HG03108 (cell line): ENCODE measurements around the gene KLHL17.

ENCODE experiments used
- ATAC-seq: cut with Tn5 transposase; IDR thresholded peaks from one replicate; pipeline ENCODE4 v1.9.1; 2021; ENCODE audit warnings: moderate library complexity; ENCODE audit not compliant: unreplicated experiment

Gene KLHL17

DNA sequence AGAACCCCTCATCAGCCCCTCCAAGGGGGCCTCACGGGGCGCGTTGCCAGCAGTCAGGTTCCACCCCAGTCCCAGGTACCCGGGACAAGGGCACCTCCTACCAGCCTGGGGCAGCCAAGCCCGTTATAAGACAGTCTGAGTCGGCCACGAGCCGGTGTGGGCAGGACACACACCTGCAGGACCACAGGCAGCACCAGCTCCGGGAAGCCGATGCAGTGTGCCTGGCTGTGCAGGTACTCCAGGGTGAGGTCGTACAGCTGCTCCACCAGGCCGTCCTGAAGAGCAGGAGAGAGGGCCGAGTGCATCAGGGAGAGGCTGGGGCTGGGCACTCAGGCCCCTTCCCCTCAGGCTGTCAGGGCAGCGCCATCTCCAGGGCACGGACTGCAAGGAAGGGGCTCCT, 12.4 kb upstream of the KLHL17 start:
- ATAC-seq, result no peak

DNA sequence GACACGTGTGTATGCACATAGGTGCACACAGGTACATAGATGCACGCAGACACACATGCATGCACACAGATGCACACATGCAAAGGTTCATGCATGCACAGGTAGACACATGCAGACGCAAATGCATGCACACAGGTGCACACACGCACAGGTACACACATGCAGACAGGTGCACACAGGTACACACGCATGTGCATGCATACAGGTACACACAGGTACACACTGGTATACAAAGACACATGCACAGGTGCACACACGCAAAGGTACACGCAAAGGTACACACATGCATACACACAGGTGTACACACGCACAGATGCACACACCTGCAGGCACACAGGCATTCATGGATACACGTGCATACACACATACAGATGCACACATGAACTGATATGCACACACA, 10.1 kb upstream of the KLHL17 start:
- ATAC-seq, result no peak

DNA sequence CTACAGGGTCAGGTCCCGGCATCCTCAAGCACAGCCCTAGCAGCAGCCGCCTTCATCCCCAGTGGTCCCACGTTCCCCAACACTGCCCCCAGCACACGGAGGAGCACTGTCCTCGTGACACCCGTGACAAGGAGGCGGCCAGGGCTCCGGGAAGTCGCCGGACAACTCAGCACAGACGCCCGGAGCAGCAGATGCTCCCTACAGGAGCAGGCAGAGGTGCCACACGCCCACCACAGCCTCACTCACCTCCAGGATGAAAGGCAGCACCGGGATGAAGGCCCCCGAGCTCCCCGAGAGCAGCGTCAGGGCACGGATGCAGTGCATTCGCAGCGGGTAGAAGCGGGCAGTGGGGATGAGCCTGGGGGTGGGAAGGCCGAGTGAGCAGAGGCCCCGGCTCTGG, 9.5 kb upstream of the KLHL17 start:
- no peak for ATAC-seq

DNA sequence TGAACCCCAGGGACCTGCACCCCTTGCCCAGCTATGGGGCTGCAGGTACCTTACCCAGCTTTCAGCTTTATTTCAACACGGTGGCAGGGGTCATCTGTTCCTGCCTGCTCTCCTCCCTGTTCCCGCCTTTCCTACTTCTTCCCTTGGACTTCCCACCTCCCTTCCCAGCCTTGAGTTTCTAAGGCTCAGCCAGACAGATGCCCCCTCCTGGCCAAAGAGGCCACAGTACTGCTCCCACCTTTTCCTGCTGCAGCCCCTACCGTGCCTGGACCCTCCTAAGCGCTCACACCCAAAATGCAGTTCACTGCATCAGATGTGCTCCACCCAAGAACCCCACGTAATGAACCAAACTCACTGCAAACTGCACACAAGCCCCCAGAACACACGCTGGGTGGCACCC, 9.0 kb upstream of the KLHL17 start:
- no peak for ATAC-seq

DNA sequence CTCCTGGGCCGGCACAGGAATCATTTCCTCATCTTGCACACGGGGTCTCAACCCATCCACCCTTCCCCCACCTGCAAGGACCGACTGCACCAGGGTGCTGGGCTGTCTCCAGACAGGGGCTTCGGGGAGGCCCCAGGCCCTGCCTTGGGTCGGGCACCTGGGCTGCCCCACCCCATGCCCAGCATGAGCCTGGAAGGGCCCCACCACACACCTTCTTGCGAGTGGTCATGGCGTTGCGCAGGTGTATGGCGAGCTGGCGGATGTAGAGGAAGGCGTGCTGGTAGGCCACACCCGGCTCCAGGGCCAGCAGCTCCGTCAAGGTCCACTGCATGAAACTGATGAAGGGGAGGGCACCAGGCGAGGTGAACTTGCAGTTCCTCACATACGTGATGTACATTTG, 8.2 kb upstream of the KLHL17 start:
- no peak for ATAC-seq

DNA sequence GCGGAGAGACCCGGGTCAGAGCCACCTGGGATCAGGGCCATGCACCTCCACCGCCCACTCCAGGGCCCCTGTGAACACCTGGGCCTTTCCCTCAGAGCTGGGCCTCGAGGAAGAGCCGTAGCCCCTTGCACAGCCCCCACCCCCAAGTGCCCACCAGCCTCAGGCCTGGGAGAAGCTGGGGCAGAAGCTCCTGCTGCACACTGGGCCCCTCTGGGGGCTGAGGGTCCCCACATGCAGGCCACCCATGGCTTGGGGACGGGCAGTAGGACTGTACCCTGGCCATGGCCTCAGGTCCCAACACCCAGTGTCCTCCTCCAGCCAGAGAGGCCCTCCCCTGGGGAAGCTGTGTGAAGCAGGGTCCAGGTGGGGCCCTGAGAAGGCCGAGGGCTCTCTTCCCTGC, 7.8 kb upstream of the KLHL17 start:
- no peak for ATAC-seq

DNA sequence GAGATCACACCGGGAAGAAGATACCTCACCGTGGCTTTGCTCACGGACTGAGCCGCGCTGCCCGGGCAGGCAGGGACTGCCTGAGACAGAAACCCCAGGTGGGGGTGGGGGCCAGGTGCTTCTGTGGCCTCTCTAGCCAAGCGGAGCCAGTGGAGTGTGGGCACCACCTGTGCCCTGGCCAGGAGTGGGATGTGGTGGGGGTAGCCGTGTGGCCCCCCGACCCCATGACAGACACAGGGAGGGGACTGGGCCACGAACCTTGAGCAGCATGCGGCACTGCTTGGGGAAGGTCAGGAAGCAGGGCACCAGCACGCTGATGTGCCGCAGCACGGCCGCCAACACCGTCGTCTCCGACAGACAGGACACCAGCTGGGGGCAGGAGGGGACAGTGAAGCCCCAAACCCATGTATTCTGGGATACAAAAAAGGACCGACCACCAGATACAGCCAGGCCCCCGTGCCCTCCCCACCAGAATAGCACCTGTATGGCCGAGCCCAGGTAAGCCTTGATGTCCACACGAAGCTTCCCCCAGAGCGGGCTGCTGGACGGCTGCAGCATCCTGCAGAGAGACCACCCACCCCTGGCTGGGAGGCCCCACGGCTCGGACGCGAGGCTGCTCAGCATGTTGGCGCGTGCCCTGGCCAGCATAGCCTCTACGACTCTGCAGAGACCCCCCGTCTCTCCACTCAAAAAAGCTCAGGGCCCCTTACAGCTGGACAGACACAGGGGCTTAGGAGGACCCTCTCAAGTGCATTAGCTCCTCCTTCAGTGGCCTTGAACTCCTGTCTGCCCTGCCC, 6.7 kb upstream of the KLHL17 start:
- ATAC-seq, result no peak

DNA sequence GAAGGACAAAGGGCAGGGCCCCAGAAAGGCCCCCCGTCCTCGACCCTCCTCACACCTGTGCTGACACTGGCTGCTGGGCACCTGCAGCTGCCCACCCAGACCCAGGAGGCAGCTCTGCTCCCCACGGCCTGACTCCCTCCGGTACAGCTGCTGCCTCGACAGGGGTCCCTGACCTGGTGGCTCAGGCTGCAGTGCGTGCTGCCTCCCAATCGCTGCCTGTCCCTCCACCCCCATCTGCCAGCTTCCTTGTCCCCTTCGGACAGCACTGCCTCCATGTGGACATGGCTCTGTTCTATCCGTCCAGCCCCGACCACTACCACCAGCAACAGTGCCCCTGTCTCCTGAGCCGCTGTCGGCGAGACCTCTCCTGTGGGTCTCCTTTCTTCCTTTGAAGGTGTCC, 5.5 kb upstream of the KLHL17 start:
- no peak for ATAC-seq

DNA sequence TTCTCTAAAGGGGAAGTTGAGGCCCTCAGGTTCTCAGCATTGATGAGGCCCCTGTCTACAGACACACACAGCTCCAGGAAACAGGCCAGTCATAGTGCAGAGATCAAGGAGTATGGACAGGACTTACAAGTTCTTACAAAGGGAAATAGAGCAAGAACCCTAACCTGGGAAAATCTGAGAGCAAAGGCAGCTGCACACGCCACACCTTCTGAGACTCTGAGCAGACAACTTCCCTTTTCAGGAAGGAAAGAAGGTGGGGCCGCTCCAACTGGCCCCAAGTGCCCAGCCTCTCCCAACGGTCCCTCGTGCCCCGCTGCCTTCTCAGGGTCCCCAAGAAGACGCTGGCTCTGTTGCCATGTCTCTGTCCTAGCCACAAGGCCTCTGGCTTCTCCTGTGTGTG, 4.9 kb upstream of the KLHL17 start:
- no peak for ATAC-seq

DNA sequence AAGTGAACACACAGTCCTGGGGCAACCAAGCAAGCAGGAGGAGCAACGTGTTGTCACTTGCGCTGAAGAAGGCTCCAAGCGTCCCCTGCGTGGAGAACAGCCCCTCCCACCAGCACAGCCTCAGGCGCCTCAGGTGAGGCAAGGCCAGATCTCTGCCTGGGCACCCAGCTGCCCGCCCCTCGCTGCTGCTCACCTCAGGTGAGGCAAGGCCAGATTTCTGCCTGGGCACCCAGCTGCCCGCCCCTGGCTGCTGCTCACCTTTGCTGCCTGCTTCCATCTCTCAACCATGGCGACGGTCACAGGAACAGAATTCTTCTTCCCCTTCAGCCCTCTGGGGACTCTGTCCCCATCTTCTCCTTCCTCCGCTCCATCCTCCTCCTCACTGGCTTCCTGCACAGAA, 3.7 kb upstream of the KLHL17 start:
- ATAC-seq, result no peak

DNA sequence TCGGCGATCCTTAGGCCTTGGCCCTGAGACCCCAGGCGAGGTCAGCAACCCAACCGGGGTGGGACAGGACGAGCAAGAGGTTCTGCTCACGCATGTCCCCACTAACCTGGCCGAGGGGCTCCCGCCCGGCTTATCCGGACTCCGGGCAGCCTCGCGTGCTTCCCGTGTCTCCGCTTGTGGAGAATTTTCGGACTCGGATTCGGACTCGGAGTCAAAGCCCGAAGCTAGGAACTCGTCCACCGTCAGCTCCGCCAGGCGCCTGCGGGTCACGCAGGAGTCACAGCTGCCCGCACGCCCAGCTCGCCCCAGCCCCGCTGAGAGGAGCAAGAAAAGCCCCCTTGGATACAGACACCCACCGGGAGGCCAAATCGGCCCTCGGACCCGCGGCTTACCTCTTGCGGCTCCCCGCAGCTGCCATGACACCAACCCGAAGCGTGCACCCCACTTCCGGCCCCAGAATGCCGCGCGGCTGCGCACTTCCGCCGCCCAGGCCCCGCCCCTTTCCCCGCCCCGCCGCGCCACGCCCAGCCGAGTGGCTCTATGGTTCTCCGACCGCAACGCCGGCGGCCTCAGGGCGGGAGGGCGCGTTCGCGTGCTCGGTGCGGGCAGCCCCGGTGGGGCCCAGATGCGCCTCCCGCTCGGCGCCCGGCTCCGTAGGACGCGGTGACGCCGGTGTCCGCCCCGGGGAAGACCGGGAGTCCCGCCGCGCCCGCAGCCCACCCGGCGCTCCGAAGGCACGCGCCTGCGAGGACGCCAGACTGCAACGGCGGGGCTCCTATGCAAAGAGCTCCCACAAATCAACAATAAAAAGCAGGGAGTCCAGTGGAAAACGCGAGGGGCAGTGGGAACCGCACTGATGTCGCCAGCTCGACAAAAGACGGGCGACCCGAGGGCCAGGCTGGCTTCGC, 1.3 kb upstream of the KLHL17 start, which contains the start of gene NOC2L:
Gene NOC2L, minus strand, starts transcription at position 434 of the 908 bp plus-strand sequence. Its CDS starts 16 bp downstream, at position 418.
- ATAC-seq, result peak; percentile 52

DNA sequence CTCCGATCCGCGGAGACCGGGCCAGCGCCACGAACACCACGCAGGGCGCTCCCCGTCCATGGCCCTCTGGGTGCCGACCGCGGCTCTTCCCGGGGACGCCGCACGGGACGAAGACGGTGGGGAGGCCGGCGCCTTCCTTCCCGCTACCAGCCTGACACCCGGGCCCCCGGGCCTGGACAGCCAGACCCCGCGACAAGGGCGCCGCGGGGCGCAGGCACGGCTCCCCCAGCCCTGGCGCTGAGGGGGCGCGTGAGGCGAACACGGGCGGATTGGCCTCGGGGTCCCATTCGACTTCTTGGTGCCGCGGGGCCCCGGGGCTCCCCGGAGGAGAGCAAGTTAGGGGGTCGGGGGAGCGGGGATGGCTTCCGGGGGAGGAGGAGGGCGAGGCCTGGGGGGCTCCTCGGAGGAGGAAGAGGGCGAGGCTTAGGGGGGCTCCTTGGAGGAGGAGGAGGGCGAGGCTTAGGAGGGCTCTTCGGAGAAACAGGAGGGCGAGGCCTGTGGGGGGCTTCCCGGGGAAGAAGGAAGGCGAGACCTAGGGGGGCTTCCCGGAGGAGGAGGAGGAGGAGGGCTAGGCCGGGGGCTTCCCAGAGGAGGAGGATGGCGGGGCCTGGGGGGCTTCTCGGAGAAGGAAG, 537 bp upstream of the KLHL17 start:
- ATAC-seq, result no peak

DNA sequence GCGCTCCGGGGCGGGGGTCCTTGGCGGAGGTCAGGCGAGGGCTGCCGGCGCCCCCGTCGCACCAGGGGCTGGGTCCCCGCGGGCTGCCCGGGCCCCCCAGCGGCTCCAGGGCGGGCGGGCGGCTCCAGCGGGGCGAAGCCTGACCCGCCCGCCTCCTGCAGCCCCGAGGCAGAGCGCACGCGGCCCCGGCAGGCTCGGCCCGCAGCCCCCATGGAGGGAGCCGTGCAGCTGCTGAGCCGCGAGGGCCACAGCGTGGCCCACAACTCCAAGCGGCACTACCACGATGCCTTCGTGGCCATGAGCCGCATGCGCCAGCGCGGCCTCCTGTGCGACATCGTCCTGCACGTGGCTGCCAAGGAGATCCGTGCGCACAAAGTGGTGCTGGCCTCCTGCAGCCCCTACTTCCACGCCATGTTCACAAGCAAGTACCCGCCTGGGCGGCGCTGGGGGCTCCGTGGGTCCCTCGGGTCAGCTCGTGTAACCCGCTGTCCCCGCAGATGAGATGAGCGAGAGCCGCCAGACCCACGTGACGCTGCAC, 817 bp downstream of the KLHL17 start:
- no peak for ATAC-seq

DNA sequence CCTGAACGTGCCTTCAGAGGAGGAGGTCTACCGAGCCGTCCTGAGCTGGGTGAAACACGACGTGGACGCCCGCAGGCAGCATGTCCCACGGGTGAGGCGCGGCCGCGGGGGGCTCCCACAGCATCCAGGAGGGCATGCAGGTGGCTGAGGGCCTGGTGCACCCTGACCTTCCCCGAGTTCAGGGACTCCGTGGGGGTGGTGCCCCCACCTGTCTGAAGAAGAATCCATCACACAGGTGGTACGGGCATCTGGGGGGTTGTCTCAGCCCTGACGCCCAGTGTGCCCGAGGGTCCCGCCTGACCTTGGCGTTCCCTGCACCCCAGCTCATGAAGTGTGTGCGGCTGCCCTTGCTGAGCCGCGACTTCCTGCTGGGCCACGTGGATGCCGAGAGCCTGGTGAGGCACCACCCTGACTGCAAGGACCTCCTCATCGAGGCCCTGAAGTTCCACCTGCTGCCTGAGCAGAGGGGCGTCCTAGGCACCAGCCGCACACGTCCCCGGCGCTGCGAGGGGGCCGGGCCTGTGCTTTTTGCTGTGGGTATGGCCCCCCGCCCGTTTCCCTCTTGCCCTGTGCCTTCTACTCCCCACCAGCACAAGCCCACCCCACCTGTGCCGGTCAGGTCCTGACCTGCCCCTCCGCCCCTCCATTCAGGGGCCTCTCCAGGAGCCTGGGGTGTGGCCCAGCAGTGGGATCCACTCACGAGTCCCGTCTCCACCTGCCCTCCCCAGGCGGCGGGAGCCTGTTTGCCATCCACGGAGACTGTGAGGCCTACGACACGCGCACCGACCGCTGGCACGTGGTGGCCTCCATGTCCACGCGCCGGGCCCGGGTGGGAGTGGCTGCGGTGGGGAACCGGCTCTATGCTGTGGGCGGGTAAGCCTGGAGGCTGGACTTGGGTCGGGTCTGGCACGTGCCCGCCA, 2.3 kb downstream of the KLHL17 start:
- ATAC-seq, result no peak

DNA sequence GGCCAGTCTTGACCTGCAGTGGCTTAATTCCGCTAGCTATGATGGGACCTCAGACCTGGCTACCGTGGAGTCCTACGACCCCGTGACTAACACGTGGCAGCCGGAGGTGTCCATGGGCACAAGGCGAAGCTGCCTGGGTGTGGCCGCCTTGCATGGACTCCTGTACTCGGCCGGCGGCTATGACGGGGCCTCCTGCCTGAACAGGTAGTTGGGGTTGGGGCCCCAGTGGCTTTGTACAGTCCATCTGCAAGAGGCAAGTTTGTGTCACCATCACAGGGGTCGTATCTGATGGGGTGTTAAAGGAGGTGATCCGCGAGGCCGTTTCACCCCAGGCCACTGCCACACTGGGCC, 2.9 kb downstream of the KLHL17 start:
- no peak for ATAC-seq

DNA sequence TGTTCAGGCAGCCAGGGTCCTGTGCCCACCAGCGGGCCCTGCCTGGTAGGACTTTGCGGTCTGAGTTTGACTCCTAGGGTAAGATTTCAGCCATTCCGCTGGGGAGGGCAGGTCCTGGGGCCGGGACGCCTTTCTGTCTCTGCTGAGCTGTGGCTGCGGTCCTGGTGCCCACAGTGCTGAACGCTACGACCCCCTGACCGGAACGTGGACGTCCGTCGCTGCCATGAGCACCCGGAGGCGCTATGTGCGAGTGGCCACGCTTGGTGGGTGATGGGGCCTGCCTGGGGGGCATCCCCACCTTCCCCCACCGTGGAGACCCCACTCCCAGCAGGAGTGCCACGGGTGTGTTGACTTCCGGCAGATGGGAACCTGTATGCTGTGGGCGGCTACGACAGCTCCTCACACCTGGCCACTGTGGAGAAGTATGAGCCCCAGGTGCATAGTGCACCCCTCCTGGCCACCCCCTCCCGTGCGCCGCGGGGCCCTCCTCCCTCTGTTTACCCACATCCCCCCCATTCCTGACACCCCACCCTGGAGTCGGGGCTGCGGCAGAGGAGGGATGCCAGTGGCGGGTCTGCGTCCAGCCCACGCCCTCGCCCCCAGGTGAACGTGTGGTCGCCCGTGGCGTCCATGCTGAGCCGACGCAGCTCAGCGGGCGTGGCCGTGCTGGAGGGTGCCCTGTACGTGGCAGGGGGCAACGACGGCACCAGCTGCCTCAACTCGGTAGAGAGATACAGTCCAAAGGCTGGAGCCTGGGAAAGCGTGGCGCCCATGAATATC, 3.6 kb downstream of the KLHL17 start:
- ATAC-seq, result no peak

DNA sequence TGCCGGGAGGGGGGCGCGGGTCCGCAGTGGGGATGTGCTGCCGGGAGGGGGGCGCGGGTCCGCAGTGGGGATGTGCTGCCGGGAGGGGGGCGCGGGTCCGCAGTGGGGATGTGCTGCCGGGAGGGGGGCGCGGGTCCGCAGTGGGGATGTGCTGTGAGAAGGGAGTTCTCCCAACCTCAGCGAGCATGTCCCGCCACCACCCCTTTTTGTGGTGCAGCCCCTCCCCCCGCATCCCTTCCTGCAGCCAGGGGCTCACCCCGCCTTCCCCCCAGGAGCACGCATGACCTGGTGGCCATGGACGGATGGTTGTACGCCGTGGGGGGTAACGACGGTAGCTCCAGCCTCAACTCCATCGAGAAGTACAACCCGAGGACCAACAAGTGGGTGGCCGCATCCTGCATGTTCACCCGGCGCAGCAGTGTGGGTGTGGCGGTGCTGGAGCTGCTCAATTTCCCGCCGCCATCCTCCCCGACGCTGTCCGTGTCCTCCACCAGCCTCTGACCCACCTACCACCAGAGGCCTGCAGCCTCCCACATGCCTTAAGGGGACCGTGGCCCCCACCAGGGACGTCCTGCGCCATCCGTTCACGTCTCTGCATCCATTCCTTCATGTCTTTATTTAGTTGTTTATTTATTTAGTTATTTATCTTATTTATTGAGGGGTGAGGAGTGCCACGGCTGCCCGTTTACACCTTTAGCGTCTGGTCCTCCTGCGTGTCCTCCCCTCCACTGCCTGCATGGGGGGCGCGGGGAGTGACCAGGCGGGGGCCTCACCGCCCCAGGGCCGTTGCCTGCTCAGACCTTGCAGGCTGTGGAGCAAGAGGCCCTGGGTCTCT, 4.5 kb downstream of the KLHL17 start:
- no peak for ATAC-seq

DNA sequence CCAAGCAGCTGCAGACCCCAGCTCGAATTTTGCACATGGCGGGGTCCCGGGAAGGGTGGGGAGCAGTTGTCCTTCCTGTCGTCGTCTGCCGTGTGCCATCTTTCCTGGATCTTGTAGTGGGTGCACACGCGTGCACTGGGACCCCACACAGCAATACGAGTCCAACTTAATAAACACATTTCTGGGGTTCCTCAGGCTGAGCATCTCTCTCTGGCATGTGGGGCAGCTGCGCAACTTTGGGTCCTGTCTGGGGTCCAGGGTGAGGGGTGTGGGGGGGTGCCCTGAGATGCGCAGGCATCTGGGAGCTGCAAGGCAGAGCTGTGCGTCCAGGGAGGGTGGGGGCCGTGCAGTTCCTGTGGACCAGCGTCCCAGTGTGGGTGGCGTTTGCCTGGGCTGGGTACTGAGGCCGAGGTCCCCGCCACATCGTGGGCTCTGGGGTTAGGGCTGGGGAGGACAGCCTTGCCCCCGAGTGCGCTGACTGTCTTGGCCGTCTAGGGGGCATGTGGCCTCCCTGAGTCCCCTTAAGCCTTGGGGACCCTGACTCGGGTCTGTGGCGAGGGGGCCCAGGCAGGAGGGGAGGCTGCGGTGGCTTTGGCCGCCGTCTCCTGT, 5.2 kb downstream of the KLHL17 start:
- ATAC-seq, result no peak
